ENCODE results near the gene MATN4.
"Not testable (repeated sequence)": the region's sequence is repeated elsewhere in the genome, so short reads cannot be mapped to it uniquely, and the experiment has no call there.

Gene MATN4, protein sequence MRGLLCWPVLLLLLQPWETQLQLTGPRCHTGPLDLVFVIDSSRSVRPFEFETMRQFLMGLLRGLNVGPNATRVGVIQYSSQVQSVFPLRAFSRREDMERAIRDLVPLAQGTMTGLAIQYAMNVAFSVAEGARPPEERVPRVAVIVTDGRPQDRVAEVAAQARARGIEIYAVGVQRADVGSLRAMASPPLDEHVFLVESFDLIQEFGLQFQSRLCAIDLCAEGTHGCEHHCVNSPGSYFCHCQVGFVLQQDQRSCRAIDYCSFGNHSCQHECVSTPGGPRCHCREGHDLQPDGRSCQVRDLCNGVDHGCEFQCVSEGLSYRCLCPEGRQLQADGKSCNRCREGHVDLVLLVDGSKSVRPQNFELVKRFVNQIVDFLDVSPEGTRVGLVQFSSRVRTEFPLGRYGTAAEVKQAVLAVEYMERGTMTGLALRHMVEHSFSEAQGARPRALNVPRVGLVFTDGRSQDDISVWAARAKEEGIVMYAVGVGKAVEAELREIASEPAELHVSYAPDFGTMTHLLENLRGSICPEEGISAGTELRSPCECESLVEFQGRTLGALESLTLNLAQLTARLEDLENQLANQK

GRCh38 chr20:45308117-45308778, at the start of gene MATN4:
TSS of gene MATN4 (minus strand) at chr20:45308299. CDS start at chr20:45305582, 2,717 bp downstream.
- DNase-seq (ENCODE audit: low read depth, low spot score) = no peak

- no peak for DNase-seq (ENCODE audit: low read depth, low spot score)
Observed at GRCh38 chr20:45355209-45356084, 47.3 kb upstream of the MATN4 start.

- DNase-seq (ENCODE audit: low read depth, low spot score) = no peak
Observed at GRCh38 chr20:45354423-45355208, 46.5 kb upstream of the MATN4 start.

DNA sequence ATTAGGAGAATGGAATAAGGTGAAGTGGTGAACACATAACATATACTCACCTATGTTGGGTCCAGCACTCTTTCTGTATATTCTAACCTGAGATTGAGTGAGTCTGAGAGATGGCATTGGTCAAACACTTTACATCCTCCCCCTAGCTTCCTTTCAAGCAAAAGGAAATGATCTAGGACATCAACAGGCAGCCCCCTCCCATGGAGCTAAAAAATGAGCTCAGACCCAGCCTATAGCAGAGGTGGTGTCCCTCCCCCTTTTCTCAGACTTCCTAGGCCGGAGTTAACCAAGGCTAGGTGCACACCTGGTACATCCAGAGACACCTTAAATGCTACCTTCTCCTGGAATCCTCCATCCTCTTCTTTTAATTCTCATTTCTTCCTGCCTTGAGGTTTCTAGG, 45.6 kb upstream of the MATN4 start:
- DNase-seq (ENCODE audit: low read depth, low spot score) = no peak

DNA sequence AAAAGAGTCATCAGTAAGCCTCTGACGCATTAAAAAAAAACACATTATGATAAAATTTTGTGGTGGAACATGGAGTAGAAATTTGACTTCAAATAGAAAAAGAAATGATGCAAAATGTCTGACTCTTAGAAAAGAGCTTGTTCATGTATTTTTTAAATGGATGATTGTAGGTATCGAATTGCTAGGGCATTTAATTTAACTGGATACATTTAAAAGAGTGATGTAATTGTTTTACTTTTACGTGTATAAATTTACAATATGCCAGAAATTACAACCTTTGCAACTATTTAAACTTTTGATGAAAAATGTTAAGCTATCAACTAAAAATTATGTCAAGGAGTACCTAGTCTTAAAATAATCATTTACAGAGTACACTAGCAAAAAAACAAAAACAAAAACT, 44.6 kb upstream of the MATN4 start:
- DNase-seq (ENCODE audit: low read depth, low spot score) = no peak

- not testable (repeated sequence) for DNase-seq (ENCODE audit: low read depth, low spot score)
Observed at GRCh38 chr20:45350795-45351194, 42.7 kb upstream of the MATN4 start.

DNA sequence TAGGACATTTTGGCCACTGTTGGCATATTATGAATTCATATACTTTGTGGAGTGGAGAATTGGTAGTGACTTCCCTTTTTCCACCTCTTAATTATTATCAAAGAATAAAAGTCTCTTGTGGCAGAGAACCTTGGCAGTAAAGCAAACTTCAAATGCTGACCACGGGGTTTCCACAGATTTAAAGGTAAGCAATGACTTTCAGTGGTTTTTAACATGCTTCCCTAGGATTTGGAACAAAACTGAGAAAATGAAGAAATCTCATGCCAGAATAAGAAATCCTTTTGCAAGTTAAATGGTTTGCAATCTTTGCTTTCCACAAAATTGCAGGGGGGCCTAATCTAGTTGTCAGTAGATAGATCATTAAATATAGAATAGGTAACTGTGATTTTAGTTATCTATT, 42.1 kb upstream of the MATN4 start:
- no peak for DNase-seq (ENCODE audit: low read depth, low spot score)

DNA sequence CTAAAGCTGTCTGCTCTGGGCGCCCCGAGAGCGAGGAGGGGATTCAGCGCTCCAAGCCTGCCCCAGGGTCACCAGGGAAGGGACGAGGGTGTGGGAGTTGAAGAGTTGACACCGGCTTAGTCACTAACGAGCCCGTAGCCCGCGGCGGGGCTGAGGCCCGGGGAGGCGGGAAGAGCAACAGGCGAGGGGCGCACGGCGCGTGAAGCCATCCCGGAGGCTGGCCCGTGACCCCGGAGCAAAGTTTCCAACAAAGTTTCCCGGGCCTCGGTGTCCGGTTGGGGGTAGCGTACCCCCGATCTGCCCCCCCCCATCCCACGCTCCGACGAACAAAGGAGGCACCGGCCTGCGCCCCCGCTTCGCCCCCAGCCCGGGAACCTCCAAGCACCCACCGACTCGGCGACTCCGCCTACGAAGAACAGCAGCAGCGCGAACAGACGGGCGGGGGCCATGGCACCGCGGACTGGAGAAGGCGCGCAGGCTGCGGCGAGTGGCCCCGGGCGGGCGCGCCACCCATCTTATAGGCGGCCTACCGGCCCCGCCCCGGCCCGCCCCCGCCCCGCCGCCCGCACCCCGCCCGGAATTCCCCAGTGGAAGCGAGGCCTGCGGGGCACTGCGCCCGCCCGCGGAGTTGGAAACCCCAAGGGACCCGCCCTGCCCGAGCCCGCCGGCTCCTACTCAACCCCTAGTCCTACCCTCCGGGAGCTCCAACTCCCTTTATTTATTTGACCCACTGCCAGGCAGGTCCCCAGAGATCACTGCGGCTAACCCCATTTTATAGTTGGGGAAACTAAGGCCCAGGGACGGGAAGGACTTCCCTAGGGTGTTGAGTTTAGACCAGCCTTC, 40.1 kb upstream of the MATN4 start, which contains the start of gene SDC4:
Gene SDC4 (minus strand): TSS at position 489 of the 843 bp plus-strand sequence. CDS start 40 bp downstream, at position 449.
- DNase-seq (ENCODE audit: low read depth, low spot score) = peak; percentile 61

GRCh38 chr20:45347297-45347935, 39.3 kb upstream of the MATN4 start:
- DNase-seq (ENCODE audit: low read depth, low spot score) = no peak

GRCh38 chr20:45346851-45347250, 38.8 kb upstream of the MATN4 start:
- DNase-seq (ENCODE audit: low read depth, low spot score) = peak; percentile 62

DNA sequence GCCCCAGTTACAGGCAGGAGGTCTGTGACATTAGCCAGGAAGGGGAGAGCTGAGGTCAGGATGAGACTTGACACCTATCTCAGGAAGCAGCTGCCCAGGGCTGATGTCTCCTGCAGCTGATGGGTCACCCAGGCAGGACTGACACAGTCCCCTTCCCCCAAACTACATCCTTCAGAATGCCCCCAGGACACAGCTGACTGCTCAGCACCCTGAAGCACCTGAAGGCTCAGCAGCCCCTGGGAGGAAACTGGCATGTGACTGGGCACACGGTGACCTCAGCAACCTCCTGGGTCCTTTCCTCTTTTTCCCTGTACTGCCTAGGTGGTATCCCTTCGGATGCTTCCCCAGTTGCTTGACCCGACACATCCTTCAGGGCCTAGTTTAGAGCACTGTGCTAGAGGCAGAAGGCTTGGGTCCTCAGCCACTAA, 38.2 kb upstream of the MATN4 start:
- peak; percentile 52 for DNase-seq (ENCODE audit: low read depth, low spot score)

DNA sequence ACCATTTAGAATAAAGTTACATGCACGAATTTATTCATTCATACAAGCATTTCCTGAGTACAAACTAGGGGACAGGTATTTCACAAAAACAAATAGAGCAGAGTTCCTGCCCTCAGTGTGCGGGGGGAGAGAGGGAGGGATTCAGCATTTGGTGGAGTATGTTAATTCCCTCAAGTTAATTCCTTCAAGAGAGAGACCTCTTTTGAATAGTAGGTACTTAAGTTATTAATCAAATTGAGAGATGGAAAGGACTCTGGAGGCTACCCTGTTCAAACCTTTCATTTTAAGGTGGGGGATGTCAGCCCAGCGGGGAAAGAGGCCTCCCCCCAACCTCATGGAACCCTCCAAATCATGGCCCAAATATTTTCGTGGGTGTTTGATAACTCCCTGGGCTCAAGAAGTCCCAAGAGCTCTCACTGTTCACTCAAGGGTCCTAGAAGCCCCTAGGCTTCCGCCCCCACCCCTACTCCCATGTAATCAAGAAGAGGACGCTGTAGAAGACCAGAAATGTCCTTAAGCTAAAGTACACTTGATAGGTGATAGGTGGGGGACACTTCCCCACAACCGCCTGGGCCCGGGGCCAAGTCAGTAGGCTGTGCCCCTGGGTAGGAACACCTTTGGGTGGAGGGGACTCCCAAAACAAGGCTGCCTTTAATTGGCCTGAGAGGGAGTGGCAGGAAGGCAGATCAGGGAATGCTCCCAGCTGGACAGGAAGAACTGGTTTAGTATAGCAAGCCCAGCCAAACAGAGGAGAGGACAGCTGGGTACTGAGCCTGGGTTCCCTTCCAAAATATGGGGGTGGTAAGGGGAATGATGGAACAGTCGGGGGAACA, 37.2 kb upstream of the MATN4 start:
- DNase-seq (ENCODE audit: low read depth, low spot score) = peak; percentile 62

DNA sequence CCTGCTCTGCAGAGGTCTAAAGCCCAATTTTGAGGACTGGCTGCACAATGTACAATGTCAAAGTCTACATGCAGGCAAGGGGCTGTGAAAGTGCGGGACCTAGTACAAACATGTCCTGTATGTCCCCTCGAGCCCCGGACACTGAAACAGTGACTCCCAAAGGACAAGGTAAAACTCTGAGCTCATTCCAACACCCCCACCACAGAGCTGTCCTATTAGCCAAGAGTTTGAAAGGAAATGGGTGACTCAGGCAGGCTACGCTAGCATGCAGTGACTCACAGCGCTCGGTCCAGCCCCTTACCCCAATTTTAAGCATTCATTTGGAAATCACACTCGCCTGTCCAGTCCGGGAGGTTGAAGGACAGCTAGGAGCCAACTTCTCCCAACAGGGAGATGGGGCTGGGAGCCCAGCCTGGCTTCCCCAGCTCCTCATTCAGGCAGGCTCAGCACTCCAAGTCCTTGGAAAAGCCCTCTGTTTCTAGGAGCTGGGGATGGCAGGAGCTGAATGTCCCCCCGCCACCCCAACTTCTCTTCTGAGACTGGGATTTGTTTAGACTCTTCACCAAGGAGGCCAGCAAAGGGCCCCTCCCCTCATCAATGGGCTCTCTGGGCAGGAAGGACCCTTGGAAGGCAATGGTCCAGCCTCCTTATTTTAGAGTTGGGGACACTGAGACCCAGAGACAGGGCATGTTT, 36.2 kb upstream of the MATN4 start:
- peak; percentile 84 for DNase-seq (ENCODE audit: low read depth, low spot score)

GRCh38 chr20:45343532-45344167, 35.6 kb upstream of the MATN4 start:
- peak; percentile 53 for DNase-seq (ENCODE audit: low read depth, low spot score)

DNA sequence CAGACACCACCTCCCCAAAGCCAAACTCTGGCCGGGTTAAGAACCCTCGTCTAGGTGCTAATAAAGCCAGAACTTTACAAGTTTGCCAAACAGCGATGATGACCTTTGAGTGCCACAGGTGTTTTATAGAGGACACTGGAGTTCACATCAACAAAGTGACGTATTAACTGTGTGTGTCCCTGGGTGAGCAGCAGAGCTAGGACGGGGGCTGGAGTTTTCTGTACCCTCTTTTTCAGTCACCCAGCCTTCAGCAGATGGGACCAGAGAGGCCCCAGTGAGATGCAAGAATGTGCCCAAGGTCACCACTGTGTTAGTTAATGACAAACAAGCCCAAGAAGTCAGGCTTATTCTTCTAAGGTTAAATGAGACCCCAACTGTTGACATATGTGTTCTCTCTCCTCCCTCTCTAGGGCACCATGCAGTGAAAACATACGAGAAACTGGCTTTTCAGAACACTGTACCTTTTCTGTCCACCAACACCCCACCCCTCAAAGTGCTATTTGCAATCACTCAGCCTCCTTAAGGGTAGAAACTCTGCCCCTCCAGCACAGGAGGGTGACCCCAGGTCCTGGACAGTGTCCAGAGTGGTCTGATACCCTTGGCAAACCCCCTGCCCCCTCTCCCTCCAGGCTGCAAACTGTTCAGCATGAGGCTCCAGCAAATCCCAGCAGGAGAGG, 34.9 kb upstream of the MATN4 start:
- peak; percentile 35 for DNase-seq (ENCODE audit: low read depth, low spot score)

DNA sequence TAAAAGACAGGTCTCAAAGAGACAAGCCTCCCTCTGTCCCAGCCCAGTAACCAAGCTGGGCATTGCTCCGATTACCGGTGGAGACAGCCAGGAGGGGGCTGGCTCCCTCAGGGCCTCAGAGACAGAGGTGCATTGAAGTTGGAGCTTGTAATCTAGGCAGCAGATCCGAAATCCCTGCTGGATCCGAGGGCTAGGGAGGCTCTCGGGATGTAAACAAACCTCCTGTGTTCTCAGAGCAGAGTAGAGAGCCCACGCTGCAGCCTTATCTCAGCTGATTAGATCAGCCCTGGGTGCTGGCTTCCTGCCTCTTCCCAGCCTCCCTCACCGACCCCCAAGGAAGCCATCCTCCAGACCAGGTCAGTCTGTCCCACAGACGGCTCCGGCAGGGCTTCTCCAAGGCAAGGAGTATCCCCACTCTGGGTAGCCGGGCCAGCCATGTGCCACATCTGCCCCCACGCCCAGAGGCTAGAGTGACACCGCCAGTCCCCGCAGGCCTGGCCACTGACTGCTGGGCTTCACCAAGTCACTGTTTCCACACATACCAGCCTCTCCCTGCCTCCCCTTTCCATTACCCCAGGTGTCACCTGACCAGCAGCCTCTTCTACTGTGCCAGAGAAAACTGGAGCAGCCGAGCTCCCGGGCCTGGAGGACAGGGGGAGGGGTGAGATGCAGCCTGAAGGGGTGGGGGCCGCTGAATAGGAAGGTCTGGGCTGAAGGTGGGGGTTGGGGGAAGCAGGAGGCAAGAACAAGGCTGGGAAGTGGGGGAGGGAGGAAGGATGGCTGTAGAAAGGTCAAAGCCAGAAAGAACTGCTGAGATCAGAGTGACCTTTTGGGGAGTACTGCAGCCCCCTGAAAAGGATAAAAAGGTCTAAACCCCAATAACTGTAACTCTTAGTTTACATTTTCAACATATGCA, 34.1 kb upstream of the MATN4 start:
- peak; percentile 93 for DNase-seq (ENCODE audit: low read depth, low spot score)

All from ELF-1 (cell line).